HG03175 (cell line): Measurements from ENCODE around the gene LRRC23.
"Not testable (repeated sequence)": the region's sequence is repeated elsewhere in the genome, so short reads cannot be mapped to it uniquely, and the experiment has no call there.

Source experiments
- ATAC-seq: cut with Tn5 transposase; IDR thresholded peaks from one replicate; pipeline ENCODE4 v1.9.1; 2021; ENCODE audit warnings: mild to moderate bottlenecking, moderate library complexity; ENCODE audit not compliant: unreplicated experiment

LRRC23 gene

DNA sequence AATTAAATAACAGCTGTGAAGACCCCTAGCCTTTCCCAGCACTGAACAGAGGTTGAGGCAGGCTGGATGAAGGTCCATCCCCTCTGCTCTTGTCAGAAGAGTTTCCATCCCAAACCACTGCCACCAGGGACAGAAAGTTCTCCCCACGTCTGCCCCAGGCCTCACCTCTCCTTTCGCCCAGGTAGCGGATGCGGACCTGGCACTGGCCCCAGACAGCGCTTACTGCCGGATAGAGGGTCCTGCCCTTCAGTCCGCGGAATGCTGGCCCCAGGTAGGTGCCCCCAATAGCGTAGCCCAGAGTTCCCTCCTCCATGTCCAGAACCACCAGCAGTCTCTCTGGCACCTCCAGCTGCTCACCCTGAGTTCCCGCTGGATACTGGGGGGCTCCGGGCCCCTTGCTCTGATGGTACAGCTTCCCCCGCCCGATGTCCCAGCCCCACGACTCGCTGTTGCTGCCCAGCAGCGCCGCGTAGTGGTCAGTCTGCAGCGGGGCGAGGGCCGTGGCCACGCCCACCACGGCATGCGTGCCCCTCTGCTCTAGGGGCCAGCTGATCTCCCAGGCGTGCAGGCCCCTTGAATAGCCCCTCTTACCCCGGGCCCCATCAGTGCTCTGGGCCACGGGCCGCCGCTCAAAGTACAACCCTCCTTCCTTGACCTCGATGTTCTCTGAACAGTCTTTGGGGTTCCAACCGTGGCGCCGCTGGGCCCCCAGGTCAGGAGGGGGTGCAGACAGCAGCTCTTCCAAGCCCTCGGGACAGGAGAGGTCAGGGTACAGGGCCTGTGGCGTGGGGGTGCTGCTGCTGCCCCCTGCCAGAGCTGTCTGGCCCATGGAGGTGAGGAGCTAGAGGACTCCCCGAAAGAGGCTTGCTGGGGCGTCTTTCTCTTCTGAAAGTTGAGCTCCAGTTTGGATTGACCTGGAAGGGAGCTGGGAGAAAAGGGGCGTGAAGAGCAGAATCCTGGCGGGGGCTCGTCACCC lies 32.3 kb upstream of the LRRC23 start:
- peak; percentile 37 for ATAC-seq

DNA sequence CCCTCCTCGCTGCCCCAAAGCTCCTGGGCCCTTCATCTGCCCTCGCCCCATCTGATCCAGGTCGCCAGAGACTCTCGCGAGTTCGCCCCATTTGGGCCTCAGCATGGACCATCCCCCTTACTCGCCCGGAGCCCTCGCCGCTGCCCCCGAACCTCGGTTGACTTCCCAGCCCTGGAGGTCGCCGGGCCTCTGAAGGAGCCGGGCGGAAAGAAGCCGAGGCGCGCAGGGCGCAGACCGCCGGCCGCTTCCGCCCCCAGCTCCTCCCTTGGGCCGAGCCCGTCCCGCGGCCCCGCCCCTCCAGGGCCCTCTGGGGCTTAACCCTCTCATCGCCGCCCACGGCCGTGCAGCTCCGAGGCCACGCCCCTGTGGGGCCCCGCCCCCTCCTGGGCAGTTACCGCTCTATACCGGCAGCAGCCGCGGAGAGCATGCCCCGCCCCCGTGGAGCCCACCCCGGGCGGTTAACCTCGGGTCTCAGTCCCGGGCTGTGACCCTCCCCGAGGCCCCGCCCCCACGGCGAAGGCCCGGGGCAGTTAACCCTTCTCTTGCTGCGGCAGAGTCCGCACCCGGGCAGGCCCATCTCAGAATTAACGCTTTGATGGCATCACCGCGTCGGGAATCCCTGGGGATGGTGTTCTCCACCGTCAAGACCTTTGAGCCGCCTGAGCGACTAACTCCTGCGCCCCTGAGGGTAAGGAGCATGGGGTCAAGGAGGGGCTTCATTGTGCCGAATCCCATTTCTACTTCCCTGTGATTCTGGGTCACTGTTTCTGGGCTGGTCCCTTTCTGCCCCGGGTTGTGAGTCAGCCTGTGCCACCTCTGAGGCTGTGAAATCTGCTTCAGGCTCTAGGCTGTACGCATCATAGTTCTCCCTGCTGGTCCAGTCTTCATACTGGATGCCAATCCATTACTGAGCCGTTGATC lies 31.3 kb upstream of the LRRC23 start, which contains the start of gene SPSB2:
Gene SPSB2, minus strand, starts transcription at position 210 of the 921 bp plus-strand sequence. CDS start 402 bp downstream, outside the sequence.
- peak; percentile 80 for ATAC-seq

DNA sequence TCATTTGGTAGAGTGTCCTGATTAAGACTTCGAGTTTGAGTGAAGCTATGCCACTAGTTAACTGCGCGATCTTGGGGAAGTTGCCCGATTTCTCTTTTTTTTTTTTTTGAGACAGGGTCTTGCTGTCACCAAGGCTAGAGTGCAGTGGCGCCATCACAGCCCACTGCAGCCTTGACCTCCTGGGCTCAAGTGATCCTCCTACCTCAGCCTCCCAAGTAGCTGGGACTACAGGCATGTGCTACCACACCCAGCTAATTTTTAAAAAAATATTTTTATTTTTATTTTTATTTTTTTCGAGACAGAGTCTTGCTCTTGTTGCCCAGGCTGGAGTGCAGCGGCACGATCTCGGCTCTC lies 30.6 kb upstream of the LRRC23 start:
- not testable (repeated sequence) for ATAC-seq

DNA sequence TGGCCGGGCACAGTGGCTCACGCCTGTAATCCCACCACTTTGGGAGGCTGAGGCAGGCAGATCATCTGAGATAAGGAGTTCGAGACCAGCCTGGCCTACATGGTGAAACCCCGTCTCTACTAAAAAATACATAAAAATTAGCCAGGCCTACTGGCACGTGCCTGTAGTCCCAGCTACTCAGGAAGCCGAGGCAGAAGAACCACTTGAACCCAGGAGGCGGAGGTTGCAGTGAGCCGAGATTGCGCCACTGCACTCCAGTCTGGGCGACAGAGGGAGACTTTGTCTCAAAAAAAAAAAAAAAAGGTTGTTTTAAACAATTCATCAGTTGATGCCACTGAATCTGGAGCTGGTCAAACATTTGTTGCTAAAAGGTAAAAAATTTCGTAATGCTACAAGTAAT lies 24.8 kb upstream of the LRRC23 start:
- not testable (repeated sequence) for ATAC-seq

GRCh38 chr12:6883252-6883651 lies 21.4 kb upstream of the LRRC23 start:
- no peak for ATAC-seq

DNA sequence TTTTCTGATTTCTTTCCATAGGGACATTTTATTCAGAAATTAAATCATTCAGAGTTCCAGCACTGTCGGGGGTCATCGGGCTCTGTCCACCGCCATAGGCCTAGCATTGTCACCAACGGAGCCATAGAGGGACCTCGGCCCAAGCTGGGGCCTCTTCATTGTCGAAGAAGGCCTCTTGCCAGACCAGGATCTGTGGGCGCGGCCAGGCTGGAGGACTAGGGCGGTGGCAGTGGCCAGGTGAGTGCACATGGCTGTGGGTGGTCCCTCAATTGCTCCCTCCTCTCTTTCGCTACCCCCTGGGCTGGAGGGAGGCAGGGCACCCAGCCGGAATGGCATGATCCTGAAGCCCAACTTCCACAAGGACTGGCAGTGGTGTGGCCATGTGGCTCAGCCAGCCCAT lies 20.9 kb upstream of the LRRC23 start:
- no peak for ATAC-seq

- no peak for ATAC-seq
Measured at GRCh38 chr12:6884539-6884938, 20.1 kb upstream of the LRRC23 start.

DNA sequence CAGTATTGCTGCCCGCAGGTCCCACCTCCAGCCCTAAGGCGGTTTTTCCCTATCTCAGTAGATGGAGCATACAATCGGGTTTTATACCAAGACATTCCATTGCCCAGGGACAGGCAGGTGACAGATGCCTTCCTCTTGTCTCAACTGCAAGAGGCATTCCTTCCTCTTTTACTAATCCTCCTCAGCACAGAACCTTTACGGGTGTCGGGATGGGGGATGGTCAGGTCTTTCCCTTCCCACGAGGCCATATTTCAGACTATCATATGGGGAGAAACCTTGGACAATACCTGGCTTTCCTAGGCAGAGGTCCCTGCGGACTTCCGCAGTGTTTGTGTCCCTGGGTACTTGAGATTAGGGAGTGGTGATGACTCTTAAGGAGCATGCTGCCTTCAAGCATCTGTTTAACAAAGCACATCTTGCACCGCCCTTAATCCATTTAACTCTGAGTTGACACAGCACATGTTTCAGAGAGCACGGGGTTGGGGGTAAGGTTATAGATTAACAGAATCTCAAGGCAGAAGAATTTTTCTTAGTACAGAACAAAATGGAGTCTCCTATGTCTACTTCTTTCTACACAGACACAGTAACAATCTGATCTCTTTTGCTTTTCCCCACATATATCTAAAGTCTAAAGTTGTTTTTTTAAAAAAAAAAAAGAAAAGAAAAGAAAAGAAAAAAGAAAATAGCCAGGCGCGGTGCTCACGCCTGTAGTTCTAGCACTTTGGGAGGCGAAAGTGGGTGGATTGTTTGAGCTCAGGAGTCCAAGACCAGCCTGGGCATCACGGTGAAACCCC lies 18.2 kb upstream of the LRRC23 start:
- not testable (repeated sequence) for ATAC-seq

GRCh38 chr12:6887460-6887859 lies 17.2 kb upstream of the LRRC23 start:
- no peak for ATAC-seq

DNA sequence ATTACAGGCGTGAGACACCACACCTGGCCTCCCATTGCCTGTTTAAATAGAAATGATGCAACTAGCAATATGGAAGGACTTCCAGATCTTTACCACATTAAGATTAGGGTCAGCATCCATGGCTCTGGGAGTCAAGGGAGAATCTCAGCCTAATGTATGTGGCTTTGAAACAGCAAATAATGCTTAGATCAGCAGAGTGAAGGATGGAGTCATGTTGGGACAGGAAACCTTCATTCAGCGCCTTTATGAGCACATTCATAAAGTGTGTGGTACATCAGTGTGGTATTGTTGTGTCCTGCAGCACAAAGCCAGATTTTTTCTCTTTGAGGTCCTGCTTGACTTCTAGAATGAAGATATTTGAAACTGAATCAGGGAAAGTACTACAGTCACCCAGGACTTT lies 16.3 kb upstream of the LRRC23 start:
- no peak for ATAC-seq

DNA sequence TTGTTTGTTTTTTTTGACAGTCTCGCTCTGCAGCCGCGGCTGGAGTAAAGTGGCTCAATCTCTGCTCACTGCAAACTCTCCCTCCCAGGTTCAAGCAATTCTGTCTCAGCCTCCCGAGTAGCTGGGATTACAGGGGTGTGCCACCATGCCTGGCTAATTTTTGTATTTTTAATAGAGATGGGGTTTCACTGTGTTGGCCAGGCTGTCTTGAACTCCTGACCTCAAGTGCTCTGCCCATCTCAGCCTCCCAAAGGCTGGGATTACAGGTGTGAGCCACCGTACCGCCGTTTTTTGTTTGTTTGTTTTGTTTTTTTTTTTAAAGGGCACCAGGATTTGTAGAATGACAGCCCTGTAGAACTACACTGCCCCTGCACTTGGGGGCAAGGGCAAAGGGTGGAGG lies 15.8 kb upstream of the LRRC23 start:
- ATAC-seq = not testable (repeated sequence)

DNA sequence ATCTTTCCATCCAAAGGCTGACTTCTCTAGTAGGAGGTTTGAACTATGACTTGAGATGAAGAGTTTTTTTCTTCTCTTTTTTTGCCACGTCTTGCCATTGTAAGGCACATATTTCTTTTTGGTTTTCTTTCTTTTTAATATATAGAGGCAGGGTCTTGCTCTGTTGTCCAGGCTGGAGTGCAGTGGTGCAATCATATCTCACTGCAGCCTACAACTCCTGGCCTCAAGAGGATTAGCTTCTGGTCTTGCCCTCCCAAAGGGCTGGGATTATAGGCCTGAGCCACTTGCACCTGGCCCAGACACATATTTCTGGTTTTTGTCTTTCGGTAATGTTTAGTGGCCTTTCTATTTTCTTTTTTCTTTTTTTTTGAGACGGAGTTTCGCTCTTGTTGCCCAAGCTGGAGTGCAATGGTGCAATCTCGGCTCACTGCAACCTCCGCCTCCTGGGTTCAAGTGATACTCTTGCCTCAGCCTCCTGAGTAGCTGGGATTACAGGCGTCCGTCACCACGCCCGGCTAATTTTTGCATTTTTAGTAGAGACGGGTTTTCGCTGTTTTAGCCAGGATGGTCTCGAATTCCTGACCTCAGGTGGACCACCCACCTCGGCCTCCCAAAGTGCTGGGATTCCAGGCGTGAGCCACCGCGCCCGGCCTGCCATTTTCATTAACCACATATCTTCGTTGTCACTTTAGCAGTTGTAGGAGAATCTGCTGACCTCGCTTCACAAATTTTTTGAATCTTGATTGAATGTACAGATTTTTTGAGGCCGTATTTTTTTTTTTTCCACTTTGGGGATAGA lies 14.6 kb upstream of the LRRC23 start:
- ATAC-seq = not testable (repeated sequence)

DNA sequence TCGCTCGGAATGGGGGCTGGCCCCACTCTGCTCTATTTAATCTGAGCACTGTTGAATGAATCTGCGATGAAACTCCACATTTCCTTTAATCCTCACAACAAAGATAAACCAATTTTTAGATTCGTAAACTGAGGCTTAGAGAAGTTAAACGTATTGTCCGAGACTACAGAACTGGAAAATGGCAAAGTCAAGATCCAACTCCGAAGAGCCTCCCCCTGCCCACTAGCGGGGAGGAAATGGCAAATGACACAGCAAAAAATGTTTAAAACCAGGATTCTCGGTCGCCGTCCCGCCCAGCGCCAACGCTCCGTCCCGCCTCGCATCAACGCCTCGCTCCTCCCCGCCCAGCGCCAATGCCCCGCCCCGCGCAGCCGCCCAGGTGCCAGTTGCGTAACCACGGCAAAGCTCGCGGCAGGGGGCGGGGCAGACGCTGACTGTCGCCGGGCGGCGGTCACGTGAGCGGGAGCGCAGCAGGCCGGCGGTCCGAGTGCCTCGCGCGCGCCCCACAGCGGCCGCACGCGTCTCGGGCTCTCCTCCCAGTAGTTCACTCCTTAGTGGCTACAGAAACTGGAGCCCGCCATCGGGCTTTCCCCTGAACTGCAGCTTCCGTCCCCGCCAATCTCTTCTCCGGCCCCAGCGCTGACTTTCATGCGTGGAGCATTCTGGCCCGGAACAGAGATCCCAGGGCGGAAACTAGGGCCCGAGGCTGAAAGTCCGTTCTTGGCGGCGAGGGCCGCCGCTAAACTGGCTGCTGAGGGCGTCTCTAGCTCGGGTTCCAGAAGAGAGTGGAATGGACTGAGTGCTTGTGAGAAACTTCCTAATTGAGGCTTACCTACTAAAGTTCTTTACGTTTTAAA lies 13.6 kb upstream of the LRRC23 start:
- peak; percentile 93 for ATAC-seq

- ATAC-seq = peak; percentile 4
Measured at GRCh38 chr12:6891646-6892001, 13.0 kb upstream of the LRRC23 start.

DNA sequence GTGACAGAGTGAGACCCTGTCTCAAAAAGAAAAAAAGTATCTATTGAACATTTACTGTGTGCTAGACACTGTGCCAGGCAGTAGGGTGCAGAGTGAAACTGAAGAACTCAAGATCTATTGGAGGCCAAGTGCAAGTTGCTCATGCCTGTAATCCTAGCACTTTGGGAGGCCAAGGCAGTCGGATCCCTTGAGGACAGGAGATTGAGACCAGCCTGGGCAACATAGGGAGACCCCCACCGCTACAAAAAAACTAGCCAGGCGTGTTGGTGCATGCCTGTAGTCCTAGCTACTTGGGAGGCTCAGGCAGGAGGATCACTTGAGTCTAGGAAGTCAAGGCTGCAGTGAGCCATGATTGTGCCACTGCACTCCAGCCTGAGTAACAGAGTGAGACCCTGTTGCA lies 11.9 kb upstream of the LRRC23 start:
- ATAC-seq = not testable (repeated sequence)

GRCh38 chr12:6894321-6894720 lies 10.3 kb upstream of the LRRC23 start:
- no peak for ATAC-seq

- no peak for ATAC-seq
Measured at GRCh38 chr12:6896846-6897435, 7.7 kb upstream of the LRRC23 start.

GRCh38 chr12:6899427-6899826 lies 5.2 kb upstream of the LRRC23 start:
- no peak for ATAC-seq
